Activated CD8-positive, alpha-beta memory T cell treated with anti-CD3 and anti-CD28 coated beads, Interleukin-2, amount 50 U/mL, for 1 hour (primary cell): ENCODE data around the gene CD200R1L.
"Not testable (repeated sequence)": the region's sequence is repeated elsewhere in the genome, so short reads cannot be mapped to it uniquely, and the experiment has no call there.

Source experiments
- DNase-seq: peaks from one replicate; pipeline ENCODE4 v3.0.0-alpha.2; 2020; ENCODE audit errors: extremely low read depth

CD200R1L gene, protein sequence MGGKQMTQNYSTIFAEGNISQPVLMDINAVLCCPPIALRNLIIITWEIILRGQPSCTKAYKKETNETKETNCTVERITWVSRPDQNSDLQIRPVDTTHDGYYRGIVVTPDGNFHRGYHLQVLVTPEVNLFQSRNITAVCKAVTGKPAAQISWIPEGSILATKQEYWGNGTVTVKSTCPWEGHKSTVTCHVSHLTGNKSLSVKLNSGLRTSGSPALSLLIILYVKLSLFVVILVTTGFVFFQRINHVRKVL

DNA sequence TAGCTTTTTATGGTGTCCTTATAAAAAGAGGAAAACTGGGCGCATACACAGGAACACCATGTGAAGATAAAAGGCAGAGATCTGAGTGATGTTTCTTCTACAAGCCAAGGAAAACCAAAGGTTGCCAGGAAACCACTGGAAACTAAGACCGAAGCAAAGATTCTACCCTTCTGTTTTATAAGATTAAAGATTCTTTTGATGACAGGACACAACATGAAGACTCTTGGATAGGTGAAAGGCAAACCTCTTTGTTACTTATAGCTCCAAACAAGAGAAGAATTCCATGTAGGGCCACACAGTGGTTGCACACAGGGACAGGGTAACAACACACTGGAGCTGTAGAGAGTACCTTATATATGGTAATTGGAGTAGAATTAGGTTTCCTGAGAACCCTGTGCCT is at the start of gene CD200R1L:
Gene CD200R1L, minus strand, starts transcription at position 101 of the 400 bp plus-strand sequence. CDS start 17,497 bp downstream, outside the sequence.
- DNase-seq = no peak

DNA sequence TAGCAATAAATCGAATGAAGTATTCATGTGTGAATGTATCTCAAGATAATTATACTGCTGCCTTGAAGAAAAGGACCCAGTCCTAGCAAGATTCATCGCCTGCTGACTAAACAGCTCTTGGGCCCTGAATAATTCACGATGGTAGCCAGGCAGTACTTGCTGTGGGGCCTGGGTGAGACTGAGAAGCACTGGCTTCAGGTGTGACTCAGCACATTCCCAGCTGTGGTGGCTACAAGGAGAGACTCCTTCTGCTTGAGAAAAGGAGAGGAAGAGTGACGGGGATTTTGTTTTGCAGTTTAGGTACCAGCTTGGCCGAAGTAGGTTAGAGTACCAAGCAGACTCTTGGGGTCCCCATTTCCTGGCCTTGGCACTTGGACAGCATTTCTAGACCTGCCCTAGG is 47.6 kb upstream of the CD200R1L start:
- DNase-seq = no peak

DNA sequence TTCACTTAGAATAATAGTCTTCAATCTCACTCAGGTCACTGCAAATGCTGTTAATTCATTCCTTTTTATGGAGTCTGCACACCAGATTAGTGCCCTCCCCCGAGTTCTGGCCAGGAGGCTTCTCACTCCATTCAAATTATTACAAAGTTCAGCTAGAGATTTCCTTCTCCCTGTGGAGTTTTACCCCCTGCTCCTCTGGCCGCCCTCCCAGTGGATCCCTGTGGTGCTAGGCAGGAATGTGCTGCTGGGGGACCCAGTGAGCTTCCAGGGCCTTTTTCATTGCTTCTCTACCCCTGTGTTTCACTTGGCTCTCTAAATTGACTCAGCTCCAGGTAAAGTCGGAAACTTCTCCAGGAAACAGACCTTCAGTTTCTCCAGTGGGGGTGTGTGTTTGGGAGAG is 42.7 kb upstream of the CD200R1L start:
- DNase-seq = no peak

DNA sequence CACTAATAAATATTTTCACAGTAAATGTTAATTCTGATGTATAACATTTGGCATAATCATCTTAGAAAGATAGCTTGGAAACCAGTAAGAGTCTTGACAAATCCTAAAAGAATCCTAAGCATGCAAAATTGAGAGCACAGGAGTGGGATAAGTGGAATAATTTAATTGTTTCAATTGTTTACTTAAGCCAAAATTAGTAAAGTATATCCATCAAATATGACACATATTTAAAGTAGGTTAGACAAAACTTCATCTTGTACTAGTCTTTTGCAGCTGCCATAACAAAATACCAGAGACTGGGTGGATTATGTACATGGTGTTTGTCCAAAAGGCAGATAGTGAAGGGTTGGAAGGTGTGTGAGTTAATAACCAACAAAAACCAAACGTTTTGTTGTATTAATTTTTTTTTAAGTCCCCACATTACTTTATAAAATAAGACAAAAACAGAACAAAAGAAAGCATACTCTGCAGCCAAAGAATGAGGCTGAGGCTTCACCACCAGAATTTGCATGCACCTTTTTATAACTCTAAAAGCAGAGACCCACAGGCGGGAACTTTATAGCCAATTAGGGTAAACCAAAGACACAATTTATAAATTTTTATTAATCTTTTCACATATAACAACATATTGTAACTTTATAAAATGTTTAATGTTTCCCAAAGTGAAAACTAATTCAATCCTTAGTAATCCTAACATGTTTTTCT is 41.9 kb upstream of the CD200R1L start:
- DNase-seq = no peak

DNA sequence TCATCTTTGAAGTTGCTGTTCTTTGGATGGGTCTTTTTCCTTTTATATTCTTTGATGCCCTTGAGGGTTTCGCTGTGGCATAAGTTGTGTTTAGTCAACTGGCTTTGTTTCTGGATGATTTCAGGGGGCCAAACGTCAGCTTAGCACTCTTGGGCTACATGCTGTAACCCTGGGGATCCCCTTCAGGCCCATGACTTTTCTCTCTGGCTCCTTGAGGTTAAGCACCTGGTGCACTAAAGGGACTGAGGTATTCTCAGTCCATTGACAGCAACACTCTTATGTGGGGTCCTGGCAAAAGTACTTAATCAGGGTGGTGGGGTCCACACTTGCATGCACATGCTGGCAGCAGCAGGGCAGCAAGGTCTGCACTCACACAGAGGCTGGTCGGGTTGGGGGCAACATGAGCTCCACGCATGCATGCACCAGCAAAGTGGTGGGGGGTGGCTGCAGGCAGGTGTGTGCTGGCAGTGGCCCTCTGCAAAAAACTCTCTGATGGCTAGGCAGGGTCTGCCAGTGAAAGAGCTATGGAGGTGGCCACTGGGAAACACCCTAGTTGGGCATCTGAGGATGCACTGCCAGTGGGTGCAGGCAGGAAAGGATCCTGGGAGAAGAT is 38.1 kb upstream of the CD200R1L start:
- no peak for DNase-seq

DNA sequence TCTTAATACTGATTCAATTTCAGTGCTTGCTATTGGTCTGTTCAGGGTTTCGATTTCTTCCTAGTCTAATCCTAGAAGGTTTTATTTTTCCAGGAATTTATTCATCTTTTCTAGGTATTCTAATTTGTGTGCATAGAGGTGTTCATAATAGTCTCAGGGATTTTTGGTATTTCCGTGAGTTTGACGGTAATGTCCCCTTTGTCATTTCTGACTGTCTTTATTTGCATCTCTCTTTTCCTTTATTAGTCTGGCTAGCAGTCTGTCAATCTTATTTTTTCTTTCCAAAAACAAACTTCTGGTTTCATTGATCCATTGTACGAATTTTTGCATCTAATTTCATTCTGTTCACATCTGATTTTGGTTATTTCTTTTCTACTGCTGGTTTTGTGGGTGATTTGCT is 35.2 kb upstream of the CD200R1L start:
- no peak for DNase-seq

DNA sequence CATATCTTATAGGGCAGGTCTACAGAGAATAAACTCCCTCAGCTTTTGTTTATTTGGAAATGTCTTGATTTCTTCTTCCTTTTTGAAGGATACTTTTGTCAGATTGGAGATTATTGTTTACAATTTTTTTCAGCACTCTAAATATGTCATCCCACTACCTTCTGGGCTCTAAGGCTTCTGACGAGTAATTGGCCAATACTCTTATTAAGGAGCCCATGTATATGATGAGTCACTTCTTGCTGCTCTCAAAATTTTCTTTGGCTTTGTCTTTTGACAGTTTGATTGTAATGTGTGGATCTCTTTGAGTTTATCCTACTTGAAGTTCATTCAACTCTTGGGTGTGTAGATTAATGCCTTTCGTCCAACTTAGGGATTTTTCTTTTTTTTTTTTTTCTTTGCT is 28.9 kb upstream of the CD200R1L start:
- no peak for DNase-seq

DNA sequence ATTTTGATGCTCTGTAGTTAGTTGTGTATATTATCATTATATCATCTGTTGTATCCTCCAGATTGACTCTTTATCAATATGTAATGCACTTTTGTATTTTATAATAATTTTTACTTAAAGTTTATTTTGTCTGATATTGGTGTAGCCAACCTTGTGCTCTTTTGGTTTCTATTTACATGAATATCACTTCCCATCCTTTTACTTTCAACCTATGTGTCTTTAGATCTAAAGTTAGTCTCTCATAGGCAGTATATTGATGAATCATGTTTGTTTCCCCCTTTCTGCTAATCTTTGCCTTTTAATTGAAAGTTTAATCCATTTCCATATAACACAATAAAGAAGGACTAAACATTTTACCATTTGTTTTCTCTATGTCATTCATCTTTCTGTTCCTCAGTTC is 28.1 kb upstream of the CD200R1L start:
- no peak for DNase-seq

DNA sequence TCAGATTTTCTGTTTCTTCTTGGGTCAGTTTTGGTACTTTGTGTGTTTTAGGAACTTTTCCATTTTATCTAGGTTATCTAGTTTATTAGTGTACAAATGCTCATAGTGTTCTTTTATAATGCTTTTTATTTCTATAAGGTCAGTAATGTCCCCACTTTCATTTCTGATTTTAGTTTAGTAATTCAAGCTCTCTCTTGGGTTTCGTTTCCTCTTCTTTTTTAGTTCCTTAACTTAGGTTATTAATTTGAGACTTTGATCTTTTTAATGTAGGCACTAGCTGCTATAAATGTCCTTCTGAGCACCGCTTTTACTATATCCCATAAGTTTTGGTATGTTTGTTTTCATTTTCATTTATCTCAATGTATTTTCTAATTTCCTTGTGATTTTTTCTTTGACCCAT is 27.0 kb upstream of the CD200R1L start:
- no peak for DNase-seq

DNA sequence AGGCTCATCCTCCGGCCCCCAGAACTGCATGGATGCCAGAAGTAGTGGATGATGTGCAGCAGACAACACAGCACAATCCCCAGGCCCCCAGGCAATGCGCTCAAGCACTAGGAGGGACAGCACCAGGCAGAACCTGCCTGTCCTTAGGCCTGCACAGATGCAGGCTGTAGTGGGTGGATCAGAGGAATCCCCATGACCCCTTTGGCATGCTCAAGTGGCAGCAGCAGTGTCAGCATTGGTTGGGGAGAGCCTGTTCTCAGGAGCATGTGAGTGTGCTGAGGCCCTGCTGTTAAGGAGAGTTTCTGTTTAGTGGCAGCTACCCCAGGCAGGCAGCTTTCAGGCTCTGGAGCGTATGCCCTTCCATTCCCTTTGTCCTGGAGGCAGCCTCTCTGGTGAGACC is 25.1 kb upstream of the CD200R1L start:
- no peak for DNase-seq

DNA sequence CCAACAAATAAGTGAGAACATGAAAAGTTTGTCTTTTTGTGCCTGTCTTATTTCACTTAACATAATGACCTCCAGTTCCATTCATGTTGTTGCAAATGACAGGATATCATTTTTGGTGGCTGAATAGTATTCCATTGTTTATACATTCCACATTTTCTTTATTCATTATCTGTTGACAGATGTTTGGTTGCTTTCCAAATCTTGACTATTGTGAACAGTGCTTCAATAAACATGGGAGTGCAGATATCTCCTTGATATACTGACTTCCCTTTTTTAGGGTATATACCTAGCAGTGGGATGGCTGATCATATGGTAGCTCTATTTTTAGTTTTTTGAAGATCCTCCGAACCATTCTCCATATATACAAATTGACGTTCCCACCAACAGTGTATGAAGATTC is 19.1 kb upstream of the CD200R1L start:
- no peak for DNase-seq

DNA sequence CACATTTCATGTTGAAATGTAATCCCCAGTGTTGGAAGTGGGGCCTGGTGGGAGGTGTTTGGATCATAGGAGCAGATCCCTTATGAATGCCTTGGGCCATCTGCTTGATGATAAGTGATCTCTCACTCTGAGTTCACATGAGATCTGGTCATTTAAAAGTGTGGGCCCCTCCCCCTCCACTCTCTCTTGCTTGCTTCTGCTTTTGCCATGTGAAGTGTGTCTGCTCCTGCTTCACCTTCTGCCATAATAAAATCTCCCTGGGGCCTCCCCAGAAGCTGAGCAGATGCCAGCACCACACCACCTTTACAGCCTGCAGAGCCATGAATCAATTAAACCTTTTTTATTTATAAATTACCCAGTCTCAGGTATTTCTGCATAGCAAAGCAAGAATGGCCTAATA is 14.2 kb upstream of the CD200R1L start:
- DNase-seq = no peak

DNA sequence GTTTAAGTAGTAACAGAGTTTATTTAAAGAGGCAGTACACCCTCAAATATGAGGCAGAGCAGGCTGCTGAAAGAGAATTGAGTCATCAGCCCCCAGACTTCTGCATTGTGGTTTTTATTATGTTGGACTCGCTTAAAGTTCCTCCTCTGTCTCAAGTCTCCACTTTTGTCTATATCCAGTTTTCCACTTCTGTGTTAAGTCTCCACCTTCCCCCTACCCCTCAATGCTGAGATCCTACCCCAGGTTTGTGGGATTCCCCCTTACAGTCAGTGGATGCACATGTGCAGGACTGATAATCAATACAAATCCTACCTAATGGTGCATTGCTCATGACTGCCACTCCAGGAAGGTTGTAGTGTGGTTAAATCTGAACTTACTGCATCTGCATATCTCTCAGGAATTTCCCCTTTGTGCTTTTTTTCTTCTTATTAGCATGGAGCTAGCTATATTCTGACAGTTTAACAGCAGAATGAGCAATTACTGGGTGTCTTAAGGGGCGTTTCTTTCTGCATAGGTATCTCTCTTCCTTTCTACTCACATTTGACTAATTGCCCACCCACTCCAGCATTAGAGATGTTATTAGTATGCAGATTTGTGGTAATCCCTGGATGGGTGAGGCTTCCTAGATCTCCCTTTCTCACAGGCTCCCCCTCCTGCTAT is 11.9 kb upstream of the CD200R1L start:
- no peak for DNase-seq

DNA sequence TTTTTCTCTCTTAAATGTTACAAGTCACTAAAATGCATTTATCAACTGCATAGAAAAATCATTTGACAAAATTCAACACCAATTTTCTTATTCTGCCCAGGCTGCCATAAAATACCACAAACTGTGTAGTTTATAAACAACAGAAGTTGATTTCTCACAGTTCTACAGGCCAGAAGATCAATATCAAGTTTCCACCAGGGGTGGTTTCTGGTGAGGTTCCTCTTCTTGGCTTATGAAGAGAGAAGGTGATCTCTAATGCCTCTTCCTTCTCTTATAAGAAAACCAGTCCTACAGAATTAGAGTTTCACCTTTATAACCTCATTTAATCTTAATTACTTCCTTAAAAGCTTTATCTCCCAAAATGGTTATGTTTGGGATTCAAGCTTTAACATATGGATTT is 10.9 kb upstream of the CD200R1L start:
- DNase-seq = no peak

DNA sequence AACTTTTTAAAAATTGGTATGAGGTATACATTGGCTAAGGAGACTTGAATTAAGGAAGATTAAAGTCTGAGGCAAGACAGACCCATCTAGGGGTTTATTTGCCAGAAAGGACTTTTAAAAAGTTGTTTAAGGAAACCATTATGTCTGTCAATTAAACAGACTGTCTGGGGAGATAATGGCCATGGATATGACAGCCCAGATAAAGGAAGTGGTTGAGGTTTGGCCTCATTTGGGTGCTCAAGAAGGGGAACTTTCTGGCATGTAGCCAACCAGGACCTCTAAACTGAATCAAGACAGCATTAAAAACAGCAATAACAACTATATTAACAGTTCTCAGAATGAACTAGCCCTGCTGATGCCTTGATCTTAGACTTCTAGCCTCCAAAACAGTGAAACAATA is 9.9 kb upstream of the CD200R1L start:
- no peak for DNase-seq

DNA sequence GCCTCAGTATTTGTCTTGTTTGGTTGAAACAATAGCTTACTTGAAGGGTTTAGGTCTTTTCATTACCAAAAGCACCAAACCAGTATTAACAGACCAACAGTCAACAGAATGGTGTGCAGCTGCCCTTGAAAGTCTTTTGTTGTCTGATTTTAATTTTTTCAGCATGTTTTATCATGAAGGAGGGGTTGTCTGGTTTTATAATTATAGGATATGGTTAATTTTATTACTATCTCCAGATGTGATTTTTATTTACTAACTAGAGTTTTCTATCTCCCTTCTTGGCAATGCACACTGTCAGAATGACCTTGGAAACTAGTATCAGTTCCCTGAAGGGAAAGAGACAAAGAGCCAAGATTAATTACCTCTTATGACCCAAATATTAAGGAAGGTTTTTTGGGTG is 9.2 kb upstream of the CD200R1L start:
- DNase-seq = no peak

DNA sequence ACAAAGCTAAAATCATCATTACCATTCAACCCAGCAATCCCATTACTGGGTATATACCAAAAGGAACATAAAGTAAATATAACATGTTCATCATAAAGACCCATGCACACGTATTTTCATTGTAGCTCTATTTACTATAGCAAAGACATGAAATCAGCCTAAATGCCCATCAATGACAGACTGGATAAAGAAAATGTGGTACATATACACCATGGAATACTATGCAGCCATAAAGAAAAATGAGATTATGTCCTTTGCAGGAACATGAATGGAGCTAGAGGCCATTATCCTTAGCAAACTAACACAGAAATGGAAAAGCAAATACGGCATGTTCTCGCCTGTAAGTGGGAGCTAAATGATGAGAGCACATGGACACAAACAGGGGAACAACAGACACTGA is 8.4 kb upstream of the CD200R1L start:
- not testable (repeated sequence) for DNase-seq

DNA sequence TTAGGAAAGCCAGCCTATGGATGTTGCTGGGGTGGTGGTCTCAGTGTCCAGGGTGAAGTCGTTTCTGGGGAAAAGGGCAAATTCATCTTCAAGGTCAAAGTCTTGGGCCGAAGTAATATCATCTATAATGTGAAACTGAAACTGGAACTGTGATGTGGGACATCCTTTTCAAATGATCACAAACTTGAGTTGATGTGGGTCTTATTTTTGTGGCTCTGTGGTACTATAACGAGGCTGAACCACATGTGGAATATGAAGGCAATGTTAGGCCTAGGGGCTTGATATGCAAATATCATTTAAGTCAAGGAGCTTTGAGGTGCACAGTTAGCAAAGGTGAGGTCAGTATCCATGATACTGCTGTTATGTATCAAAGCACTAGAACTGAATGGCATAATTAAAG is 1.5 kb upstream of the CD200R1L start:
- no peak for DNase-seq

DNA sequence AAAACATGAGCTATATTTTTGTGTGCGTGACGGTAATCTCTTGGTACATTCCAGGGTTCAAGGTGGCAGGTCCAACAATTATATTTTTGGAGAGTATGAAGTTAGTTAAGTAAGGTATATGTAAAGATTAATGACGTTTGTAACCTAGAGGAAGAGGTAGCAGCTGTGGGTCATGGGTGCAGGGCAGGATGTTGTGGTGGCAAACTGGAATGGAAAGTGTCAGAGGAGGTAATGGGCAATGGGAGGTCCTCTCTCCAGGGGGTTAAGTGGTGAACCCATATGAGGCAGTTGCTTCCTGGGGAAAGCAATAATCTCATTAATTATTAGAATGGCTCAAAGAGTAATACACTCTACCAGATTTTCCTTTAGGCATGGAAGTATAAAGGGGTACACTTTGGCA is 1.0 kb upstream of the CD200R1L start:
- DNase-seq = no peak

DNA sequence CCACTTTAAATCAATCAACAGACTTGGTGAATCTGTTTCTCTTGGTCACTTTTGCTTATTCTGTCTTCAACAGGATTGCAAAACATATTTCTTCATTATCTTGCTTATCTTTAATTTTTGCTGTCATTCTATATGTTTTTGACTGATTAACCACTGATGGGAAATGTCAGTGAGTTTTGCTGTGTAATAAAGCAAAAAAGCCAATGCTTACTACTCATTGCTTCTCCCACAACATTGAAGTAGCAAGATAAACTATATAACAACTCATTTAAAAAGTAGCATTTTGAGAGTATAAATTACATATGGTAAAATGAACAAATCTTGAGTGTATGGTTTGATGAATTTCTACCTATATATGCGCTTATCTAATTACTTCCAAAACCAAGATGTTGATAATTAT is 892 bp downstream of the CD200R1L start:
- no peak for DNase-seq

DNA sequence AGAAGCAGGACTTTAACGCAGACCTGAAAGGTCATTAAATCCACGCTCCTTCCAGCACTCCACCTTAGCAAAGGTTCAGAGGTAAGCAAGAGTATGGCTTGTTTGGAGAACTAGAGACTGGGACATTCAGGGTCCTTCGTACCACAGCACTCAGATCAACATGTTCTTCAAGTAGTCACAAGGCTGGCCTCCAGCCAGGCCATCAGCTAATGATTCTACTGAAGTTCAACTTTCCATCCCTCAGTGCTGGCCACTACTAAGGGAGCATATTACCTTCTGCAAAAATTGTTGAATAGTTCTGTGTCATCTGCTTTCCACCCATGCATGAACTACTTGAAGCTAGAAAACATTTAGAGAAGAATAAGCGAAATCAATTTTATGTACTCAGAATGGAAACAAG is 17.6 kb downstream of the CD200R1L start:
- DNase-seq = no peak
